Measurements from ENCODE around the gene SFMBT2.

Gene SFMBT2

GRCh38 chr10:7410862-7411670, at the start of gene SFMBT2:
Gene SFMBT2, minus strand, starts transcription at chr10:7411034. Its CDS starts 29,136 bp downstream, at chr10:7381898.
- DNase-seq (ENCODE audit: low spot score): peak; percentile 78

GRCh38 chr10:7460006-7460405, 49.2 kb upstream of the SFMBT2 start:
- no peak for DNase-seq (ENCODE audit: low spot score)

GRCh38 chr10:7458556-7458955, 47.7 kb upstream of the SFMBT2 start:
- DNase-seq (ENCODE audit: low spot score): no peak

- DNase-seq (ENCODE audit: low spot score): no peak
These were observed 46.9 kb upstream of the SFMBT2 start for GRCh38 chr10:7457478-7458316.

DNA sequence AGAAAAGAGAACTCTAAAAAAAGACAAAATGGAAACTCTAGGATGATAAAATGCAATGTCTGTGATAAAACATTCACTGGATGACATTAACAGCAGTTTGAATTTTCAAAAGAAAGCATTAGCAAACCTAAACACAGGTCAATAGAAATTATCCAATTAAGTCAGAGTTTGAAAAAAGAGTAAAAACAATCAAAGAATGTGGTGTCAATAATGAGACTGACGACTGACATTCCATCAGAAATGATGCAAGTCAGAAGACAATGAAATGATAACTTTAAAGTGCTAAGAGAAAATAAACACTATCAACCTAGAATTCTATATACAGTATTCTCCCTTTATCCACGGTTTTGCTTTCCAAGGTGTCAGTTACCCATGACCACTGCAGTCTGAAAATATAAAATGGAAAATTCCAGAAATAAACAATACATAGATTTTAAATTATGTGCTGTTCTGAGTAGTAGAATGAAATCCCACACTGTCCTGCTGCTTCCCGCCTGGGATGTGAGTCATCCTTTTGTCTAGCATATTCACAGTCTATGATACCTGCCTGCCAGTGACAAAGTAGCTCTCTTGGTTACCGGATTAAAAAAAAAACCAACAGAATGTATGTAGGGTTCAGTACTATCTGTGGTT, 38.3 kb upstream of the SFMBT2 start:
- DNase-seq (ENCODE audit: low spot score): no peak

GRCh38 chr10:7445474-7446185, 34.8 kb upstream of the SFMBT2 start:
- peak; percentile 49 for DNase-seq (ENCODE audit: low spot score)

- peak; percentile 80 for DNase-seq (ENCODE audit: low spot score)
These were observed 33.8 kb upstream of the SFMBT2 start for GRCh38 chr10:7444551-7445121.

- no peak for DNase-seq (ENCODE audit: low spot score)
These were observed 32.2 kb upstream of the SFMBT2 start for GRCh38 chr10:7443036-7443435.

DNA sequence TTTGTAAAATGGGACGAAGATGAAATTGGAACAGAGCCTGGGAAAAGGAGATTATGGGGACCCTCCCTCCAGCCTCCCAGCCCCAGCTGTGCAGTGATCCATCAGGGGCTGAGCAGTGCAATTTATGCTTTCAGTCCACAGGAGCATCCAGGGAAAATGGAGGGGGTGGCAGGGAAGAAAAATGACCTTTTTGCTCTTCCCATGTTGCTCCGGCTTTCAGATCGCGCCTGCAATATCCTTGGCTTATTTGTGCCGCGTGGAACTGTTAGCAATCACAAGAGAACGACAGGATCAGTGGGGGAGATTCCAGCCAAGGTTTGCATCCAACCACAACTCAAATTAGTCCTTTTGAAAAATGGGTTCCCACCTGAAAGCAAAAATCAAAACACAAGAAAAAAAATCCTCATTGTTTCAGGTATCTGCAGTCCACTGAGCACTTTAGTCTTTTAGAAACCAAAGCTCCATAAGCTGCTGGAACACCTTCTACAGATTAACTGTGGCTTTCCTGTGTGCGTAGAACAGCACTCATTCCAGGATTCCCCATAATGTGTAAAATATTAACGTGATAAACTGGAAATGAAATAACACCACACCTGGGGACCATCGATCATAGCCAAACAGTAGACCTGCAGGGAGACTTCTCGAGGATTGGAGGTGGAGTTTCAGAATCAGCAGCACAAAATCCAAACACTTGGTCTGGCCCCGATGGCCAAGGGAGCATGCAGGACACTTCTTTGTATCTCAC, 30.7 kb upstream of the SFMBT2 start:
- DNase-seq (ENCODE audit: low spot score): no peak

DNA sequence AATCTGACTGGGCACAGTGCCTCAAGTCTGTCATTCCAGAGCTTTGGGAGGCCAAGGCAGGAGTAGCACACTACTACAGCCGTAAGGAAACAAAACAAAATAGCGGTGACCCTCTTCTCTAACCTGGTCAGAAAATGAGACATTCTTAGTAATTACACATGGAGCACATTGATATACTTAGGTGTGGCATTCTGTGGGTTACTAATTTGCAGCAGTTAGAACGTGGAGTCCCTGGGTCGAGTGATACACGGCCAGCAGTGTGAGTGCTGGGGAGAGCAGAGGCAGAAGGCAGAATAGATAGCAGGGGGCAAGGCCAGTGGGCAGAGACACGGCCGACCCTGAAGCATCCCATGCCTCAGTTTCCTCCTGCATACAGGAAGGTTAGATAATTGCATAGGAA, 28.9 kb upstream of the SFMBT2 start:
- DNase-seq (ENCODE audit: low spot score): no peak

DNA sequence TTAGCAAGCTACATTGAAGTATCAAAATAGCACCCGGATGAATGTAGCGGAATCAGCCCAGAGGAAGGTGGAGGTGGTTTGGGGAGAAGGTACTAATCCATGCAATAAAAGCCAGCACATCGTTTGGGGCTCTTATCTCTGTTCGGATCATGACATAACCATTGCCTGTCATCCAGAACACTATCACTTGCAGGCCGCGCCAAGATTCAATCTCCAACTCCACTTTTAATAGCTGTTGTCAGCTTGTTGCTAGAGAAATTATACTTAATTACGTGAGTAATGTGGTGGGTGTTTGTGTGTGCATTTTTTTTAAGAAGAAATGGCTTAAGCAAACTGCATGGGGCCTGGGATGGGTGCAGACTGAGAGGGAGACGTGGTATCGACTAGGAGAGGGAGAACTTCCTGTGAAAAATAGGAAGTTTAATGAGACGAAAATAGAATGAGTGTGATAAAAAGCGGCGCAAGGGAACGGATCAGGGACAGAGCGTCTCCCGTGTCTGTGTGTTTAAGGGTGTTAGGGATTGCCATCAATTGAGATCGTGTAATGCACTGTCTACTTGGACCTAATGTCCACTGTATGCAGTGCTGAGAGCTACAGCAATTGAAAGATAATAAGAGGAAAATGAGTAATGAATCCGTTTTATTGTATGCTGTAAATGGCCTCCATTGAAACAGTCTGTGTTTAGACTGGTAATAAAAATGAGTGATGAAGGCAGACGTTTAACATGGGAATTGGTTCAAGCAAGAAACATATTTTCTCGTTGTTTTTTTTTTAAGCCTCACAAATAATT, 27.6 kb upstream of the SFMBT2 start:
- DNase-seq (ENCODE audit: low spot score): peak; percentile 18

GRCh38 chr10:7436490-7437100, 25.8 kb upstream of the SFMBT2 start:
- DNase-seq (ENCODE audit: low spot score): no peak

- no peak for DNase-seq (ENCODE audit: low spot score)
These were observed 24.8 kb upstream of the SFMBT2 start for GRCh38 chr10:7435674-7436073.

DNA sequence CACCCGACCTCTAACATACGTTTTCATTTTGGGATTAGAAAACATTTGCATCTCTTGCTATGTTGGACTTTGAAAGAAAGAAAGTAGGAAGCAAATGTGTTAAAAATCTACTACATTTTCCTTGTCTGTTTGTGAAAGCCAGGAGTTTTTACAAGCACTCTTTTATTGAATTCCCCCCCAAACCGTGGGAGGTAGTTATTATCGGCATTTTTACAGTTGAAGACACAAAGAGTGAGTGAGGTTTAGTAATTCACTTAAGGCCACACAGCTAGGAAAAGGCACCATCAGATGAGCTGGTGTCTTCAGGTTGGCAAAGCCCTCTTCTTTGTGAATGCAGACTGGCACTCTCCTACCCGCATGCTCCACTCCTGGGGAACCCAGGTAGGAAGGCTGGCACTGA, 23.5 kb upstream of the SFMBT2 start:
- no peak for DNase-seq (ENCODE audit: low spot score)

DNA sequence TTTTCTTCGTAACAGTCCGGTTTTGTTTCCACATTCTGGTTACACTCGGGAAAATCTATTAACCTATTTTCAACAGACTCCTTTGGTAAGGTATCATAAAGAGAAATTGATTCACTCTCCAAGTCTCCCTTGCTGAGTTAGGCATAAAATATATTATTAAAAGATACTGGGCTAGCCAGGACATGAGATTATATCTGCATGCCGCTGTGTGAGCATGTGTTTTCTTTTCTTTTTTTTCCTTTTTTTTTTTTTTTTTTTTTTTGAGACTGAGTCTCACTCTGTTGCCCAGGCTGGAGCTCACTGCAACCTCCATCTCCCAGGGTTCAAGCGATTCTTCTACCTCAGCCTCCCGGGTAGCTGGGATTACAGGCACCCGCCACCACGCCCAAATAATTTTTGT, 23.0 kb upstream of the SFMBT2 start:
- no peak for DNase-seq (ENCODE audit: low spot score)

DNA sequence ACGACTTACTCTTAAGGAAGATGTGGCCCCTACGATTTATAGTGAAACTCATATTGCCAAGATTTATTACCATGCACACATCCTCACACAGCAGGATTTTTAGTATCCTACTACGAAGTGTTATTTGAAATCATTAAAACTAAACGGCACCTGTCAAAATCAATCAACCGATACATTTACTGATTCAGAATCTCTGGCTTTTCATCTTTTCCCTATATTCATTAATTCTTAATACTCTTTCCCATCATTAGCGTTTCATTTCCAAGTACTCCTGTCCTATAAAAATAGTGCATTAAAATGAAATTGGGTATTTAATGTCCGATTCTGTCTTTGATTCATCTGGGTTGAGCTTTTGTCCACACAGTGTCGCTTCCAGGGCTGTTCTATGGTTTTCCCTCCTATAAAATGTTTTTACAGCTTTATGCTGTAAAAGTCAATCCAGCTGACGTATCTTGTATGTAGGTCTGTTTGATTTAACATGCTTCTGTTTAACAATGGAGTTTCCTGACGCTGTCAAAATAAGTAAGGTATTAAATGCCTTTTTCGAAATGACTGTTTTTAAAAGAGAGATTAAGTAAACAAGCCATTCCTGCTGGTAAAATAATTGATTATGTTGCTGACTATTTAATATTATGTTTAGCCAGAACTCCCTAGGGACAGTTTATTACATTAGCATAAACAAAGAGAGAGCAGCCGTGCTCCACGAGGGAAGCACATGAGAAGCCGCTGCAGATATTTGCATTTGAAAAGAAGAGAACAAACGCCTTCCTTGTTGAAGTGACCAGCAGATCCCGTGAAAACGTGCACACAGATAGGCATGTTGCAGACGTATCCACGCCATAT, 22.3 kb upstream of the SFMBT2 start:
- no peak for DNase-seq (ENCODE audit: low spot score)

DNA sequence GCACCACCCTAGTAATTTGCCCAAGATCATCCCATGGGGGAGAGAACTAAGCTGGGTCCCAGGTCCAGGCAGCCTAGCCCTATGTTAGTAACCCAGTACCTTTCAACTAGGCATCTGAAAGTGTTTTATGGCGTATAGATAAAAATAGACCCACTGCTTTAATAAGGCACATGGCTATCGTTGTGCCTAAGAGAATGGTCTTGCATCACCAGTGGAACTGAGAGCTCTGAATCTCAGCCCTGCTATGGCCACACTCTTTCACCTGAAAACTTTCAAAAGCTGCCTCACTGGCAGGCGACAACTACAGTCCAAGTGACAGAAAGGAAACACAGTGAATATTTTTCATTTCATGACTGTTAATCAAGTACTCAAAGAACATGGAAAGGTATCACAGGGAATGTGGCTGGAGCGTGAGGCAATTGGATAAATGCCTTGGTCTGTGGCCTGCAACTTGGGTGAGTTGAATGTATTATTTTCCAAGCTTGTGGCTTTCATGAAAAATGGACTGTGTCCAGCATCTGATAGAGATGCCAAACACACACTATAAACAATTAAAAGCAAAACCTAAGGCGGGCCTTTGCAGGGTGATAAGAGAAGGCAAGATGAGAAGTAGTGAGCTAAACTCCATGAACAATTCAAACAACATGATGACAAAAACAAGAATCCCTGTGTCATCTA, 18.0 kb upstream of the SFMBT2 start:
- no peak for DNase-seq (ENCODE audit: low spot score)

DNA sequence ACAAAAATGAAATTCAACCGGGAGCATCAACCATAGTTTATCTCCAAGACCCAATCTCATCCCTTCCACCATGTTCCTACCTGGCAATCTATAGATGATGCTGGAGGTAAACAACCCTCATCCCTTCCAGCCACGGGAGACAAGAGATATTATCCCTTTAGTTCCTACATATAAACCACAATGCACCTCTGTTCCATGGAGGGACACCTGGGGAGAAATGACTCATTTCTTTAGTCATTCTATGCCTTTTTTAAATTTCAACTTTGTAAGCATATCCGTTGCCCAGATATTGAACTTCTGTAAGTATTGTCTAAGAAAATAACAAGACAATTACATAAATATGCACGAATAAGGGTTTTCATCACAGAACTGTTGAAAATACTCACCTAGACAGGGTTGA, 15.5 kb upstream of the SFMBT2 start:
- DNase-seq (ENCODE audit: low spot score): no peak

Measured in putamen (tissue), 1 donor.